SK-N-SH treated with all-trans-retinoic acid at 6 μM for 48 hours (cell line): ENCODE data around the gene LOXL3.

Experiments used
- ESRRG ChIP-seq: fragments of 250-450 bp; sonication (Bioruptor Pico); IDR thresholded peaks from 2 replicates; pipeline ENCODE4 v1.6.1; 2021; ENCODE audit warnings: mild to moderate bottlenecking
- ZFP30 ChIP-seq: fragments of 450-650 bp; formaldehyde crosslinking; IDR thresholded peaks from 2 replicates; pipeline ENCODE4 v1.5.0; 2022; ENCODE audit warnings: mild to moderate bottlenecking, moderate library complexity
- ZNF70 ChIP-seq: fragments of 450-650 bp; formaldehyde crosslinking; IDR thresholded peaks from 2 replicates; pipeline ENCODE4 v1.5.0; 2020; ENCODE audit warnings: mild to moderate bottlenecking, moderate library complexity
- TF ChIP-seq, protein P1 (sequence below): fragments of 250-450 bp; sonication (Bioruptor Pico); IDR thresholded peaks from 2 replicates; pipeline ENCODE4 v1.5.1; 2020; ENCODE audit warnings: low read depth, mild to moderate bottlenecking, moderate library complexity

DNA sequence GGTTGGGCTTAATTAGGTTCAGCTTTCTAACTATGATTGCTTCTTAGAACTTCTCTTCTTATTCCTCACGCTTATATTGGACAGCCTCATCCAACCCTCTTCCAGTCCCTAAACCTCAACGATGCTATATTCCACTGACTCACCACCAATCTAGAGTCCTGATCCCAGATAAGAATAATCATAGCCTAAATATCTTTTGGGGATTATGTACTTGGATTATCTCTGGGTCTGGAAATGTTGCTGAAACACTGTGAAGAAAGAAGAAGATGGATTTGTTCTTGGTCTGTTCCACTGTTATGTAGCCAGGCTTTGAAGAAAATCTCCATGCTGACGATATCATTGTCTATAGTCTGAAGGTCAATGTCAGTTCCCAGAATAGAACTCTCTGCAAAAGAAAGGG, 27.7 kb upstream of the LOXL3 start:
- no peak for TF ChIP-seq ZFP30 (CRISPR knock-in tag)
- TF ChIP-seq, protein P1, sequence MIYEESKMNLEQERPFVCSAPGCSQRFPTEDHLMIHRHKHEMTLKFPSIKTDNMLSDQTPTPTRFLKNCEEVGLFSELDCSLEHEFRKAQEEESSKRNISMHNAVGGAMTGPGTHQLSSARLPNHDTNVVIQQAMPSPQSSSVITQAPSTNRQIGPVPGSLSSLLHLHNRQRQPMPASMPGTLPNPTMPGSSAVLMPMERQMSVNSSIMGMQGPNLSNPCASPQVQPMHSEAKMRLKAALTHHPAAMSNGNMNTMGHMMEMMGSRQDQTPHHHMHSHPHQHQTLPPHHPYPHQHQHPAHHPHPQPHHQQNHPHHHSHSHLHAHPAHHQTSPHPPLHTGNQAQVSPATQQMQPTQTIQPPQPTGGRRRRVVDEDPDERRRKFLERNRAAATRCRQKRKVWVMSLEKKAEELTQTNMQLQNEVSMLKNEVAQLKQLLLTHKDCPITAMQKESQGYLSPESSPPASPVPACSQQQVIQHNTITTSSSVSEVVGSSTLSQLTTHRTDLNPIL (CRISPR knock-in tag), result no peak
- no peak for TF ChIP-seq ESRRG (CRISPR knock-in tag)
- TF ChIP-seq ZNF70 (CRISPR knock-in tag), result no peak
